HG03066 (cell line): ENCODE measurements around the gene DDI2.
"Not testable (repeated sequence)": the region's sequence is repeated elsewhere in the genome, so short reads cannot be mapped to it uniquely, and the experiment has no call there.

Experiments
- ATAC-seq: cut with Tn5 transposase; IDR thresholded peaks from one replicate; pipeline ENCODE4 v1.9.1; 2021; ENCODE audit warnings: low read depth; ENCODE audit not compliant: unreplicated experiment

DDI2 gene

GRCh38 chr1:15699321-15699720 is 82.1 kb downstream of the DDI2 start:
- ATAC-seq, result not testable (repeated sequence)

GRCh38 chr1:15700508-15700907 is 83.2 kb downstream of the DDI2 start:
- no peak for ATAC-seq

GRCh38 chr1:15701784-15702183 is 84.5 kb downstream of the DDI2 start:
- ATAC-seq, result no peak

- ATAC-seq, result no peak
Measured at GRCh38 chr1:15702722-15703550, 85.7 kb downstream of the DDI2 start.

GRCh38 chr1:15703562-15703961 is 86.3 kb downstream of the DDI2 start:
- ATAC-seq, result no peak

- ATAC-seq, result no peak
Measured at GRCh38 chr1:15704526-15705183, 87.4 kb downstream of the DDI2 start.

GRCh38 chr1:15705184-15705566 is 87.9 kb downstream of the DDI2 start:
- ATAC-seq, result no peak

GRCh38 chr1:15706751-15707150 is 89.5 kb downstream of the DDI2 start:
- no peak for ATAC-seq

GRCh38 chr1:15707239-15707925 is 90.1 kb downstream of the DDI2 start:
- ATAC-seq, result no peak

GRCh38 chr1:15708486-15709137 is 91.4 kb downstream of the DDI2 start:
- ATAC-seq, result no peak

- ATAC-seq, result no peak
Measured at GRCh38 chr1:15709226-15709625, 92.0 kb downstream of the DDI2 start.

- no peak for ATAC-seq
Measured at GRCh38 chr1:15712168-15712567, 94.9 kb downstream of the DDI2 start.

GRCh38 chr1:15714406-15715136 is 97.3 kb downstream of the DDI2 start:
- no peak for ATAC-seq

GRCh38 chr1:15717418-15718125 is 100.3 kb downstream of the DDI2 start:
- ATAC-seq, result no peak

GRCh38 chr1:15718199-15718601 is 100.9 kb downstream of the DDI2 start:
- ATAC-seq, result no peak
